ACC112 (cell line): Measurements from ENCODE around the gene NME3.

ENCODE experiments used
- H2AFZ ChIP-seq: fragments of 200-600 bp; sonication (generic); one replicate; pipeline ENCODE4 v1.6.0; 2017; ENCODE audit warnings: antibody characterized with exemption, low read length; ENCODE audit not compliant: unreplicated experiment
- H3K27ac ChIP-seq: fragments of 200-600 bp; sonication (generic); 2 replicates; pipeline ENCODE4 v1.5.1; 2014; ENCODE audit warnings: low read depth, mild to moderate bottlenecking, antibody characterized with exemption, low read length, moderate library complexity
- H3K27me3 ChIP-seq: fragments of 200-600 bp; sonication (generic); 2 replicates; pipeline ENCODE4 v1.6.1; 2014; ENCODE audit warnings: mild to moderate bottlenecking, antibody characterized with exemption, low read length, moderate library complexity, mixed read lengths; ENCODE audit not compliant: insufficient read depth
- H3K36me3 ChIP-seq: fragments of 200-600 bp; sonication (generic); 2 replicates; pipeline ENCODE4 v1.6.1; 2016; ENCODE audit warnings: mild to moderate bottlenecking, antibody characterized with exemption, low read length, moderate library complexity, mixed read lengths; ENCODE audit not compliant: insufficient read depth
- H3K4me1 ChIP-seq: fragments of 200-600 bp; sonication (generic); one replicate; pipeline ENCODE4 v1.6.1; 2016; ENCODE audit warnings: low read length, mixed read lengths; ENCODE audit not compliant: insufficient read depth, unreplicated experiment, control insufficient read depth
- H3K4me3 ChIP-seq: fragments of 200-600 bp; sonication (generic); 2 replicates; pipeline ENCODE4 v1.5.1; 2014; ENCODE audit warnings: mild to moderate bottlenecking, low read depth, low read length
- H3K79me2 ChIP-seq: fragments of 200-600 bp; sonication (generic); one replicate; pipeline ENCODE4 v1.6.0; 2016; ENCODE audit warnings: low read length; ENCODE audit not compliant: control insufficient read depth, unreplicated experiment, insufficient read depth

Gene NME3

GRCh38 chr16:1745900-1746692, 25.2 kb downstream of the NME3 start:
- Histone ChIP-seq H2AFZ (no peak overlapping the region), H3K4me3 (no peak overlapping the region), H3K79me2 (peaks cover 3% of the 10 kb centered on the region), H3K36me3 (no peaks in the 10 kb centered on the region; the same call in 1 of the 2 replicates), H3K27me3 (no peaks in the 10 kb centered on the region), H3K4me1 (peaks cover 11% of the 10 kb centered on the region), H3K27ac (peak overlapping the region; percentile 69)

- H3K27me3 ChIP-seq: no peaks in the 10 kb centered on the region
- no peaks in the 10 kb centered on the region; the same call in 1 of the 2 replicates for H3K36me3 ChIP-seq
- H3K27ac ChIP-seq: peak overlapping the region; percentile 69
- peaks cover 11% of the 10 kb centered on the region for H3K4me1 ChIP-seq
- peaks cover 3% of the 10 kb centered on the region for H3K79me2 ChIP-seq
- H3K4me3 ChIP-seq: no peak overlapping the region
- H2AFZ ChIP-seq: no peak overlapping the region
These were observed 26.0 kb downstream of the NME3 start for GRCh38 chr16:1745181-1745899.

GRCh38 chr16:1744338-1744840, 27.0 kb downstream of the NME3 start:
- Histone ChIP-seq H3K4me3 (no peak overlapping the region), H3K27me3 (no peaks in the 10 kb centered on the region), H3K27ac (no peak overlapping the region), H2AFZ (no peak overlapping the region), H3K79me2 (peaks cover 3% of the 10 kb centered on the region), H3K4me1 (peaks cover 11% of the 10 kb centered on the region), H3K36me3 (no peaks in the 10 kb centered on the region; the same call in 1 of the 2 replicates)

GRCh38 chr16:1743376-1744337, 27.7 kb downstream of the NME3 start:
- no peak overlapping the region for H2AFZ ChIP-seq
- H3K27me3 ChIP-seq: no peaks in the 10 kb centered on the region
- H3K4me3 ChIP-seq: no peak overlapping the region
- peaks cover 3% of the 10 kb centered on the region for H3K79me2 ChIP-seq
- peaks cover 11% of the 10 kb centered on the region for H3K4me1 ChIP-seq
- no peak overlapping the region for H3K27ac ChIP-seq
- H3K36me3 ChIP-seq: no peaks in the 10 kb centered on the region; the same call in 1 of the 2 replicates

- H3K4me3 ChIP-seq: no peak overlapping the region
- no peak overlapping the region for H2AFZ ChIP-seq
- no peaks in the 10 kb centered on the region for H3K27me3 ChIP-seq
- H3K27ac ChIP-seq: no peak overlapping the region
- peaks cover 11% of the 10 kb centered on the region for H3K4me1 ChIP-seq
- H3K36me3 ChIP-seq: no peaks in the 10 kb centered on the region; the same call in 1 of the 2 replicates
- H3K79me2 ChIP-seq: peaks cover 3% of the 10 kb centered on the region
These were observed 29.7 kb downstream of the NME3 start for GRCh38 chr16:1741553-1742165.

- H3K27me3 ChIP-seq: no peaks in the 10 kb centered on the region
- no peaks in the 10 kb centered on the region for H3K36me3 ChIP-seq
- peaks cover 7% of the 10 kb centered on the region for H3K4me1 ChIP-seq
- H2AFZ ChIP-seq: no peak overlapping the region
- H3K4me3 ChIP-seq: no peak overlapping the region
- H3K79me2 ChIP-seq: peaks cover 3% of the 10 kb centered on the region
- no peak overlapping the region for H3K27ac ChIP-seq
These were observed 30.4 kb downstream of the NME3 start for GRCh38 chr16:1740781-1741490.

GRCh38 chr16:1740234-1740633, 31.1 kb downstream of the NME3 start:
- Histone ChIP-seq H3K79me2 (peaks cover 6% of the 10 kb centered on the region), H3K27ac (no peak overlapping the region), H3K4me1 (no peaks in the 10 kb centered on the region), H3K27me3 (no peaks in the 10 kb centered on the region), H3K4me3 (no peak overlapping the region), H3K36me3 (peaks cover under 1% of the 10 kb centered on the region; the same call in 1 of the 2 replicates), H2AFZ (no peak overlapping the region)

- H3K4me3 ChIP-seq: no peak overlapping the region
- peaks cover 28% of the 10 kb centered on the region; the same call in 1 of the 2 replicates for H3K36me3 ChIP-seq
- H3K79me2 ChIP-seq: peaks cover 6% of the 10 kb centered on the region
- H3K27ac ChIP-seq: no peak overlapping the region
- H3K27me3 ChIP-seq: no peaks in the 10 kb centered on the region
- no peaks in the 10 kb centered on the region for H3K4me1 ChIP-seq
- H2AFZ ChIP-seq: no peak overlapping the region
These were observed 36.5 kb downstream of the NME3 start for GRCh38 chr16:1734816-1735215.

GRCh38 chr16:1734123-1734522, 37.2 kb downstream of the NME3 start:
- H3K27me3 ChIP-seq: no peaks in the 10 kb centered on the region
- H3K4me1 ChIP-seq: no peaks in the 10 kb centered on the region
- H3K36me3 ChIP-seq: peaks cover 30% of the 10 kb centered on the region; the same call in 1 of the 2 replicates

More at GRCh38 chr16:1734123-1734522, 37.2 kb downstream of the NME3 start:
- H3K79me2 ChIP-seq: peaks cover 6% of the 10 kb centered on the region
- H3K4me3 ChIP-seq: no peak overlapping the region
- no peak overlapping the region for H2AFZ ChIP-seq
- H3K27ac ChIP-seq: no peak overlapping the region
